HG02870 (cell line): ENCODE measurements around the gene SURF4.
"Not testable (repeated sequence)": the region's sequence is repeated elsewhere in the genome, so short reads cannot be mapped to it uniquely, and the experiment has no call there.

Experiments
- ATAC-seq: cut with Tn5 transposase; IDR thresholded peaks from one replicate; pipeline ENCODE4 v1.9.1; 2021; ENCODE audit warnings: mild to moderate bottlenecking, moderate library complexity; ENCODE audit not compliant: unreplicated experiment

The SURF4 gene

DNA sequence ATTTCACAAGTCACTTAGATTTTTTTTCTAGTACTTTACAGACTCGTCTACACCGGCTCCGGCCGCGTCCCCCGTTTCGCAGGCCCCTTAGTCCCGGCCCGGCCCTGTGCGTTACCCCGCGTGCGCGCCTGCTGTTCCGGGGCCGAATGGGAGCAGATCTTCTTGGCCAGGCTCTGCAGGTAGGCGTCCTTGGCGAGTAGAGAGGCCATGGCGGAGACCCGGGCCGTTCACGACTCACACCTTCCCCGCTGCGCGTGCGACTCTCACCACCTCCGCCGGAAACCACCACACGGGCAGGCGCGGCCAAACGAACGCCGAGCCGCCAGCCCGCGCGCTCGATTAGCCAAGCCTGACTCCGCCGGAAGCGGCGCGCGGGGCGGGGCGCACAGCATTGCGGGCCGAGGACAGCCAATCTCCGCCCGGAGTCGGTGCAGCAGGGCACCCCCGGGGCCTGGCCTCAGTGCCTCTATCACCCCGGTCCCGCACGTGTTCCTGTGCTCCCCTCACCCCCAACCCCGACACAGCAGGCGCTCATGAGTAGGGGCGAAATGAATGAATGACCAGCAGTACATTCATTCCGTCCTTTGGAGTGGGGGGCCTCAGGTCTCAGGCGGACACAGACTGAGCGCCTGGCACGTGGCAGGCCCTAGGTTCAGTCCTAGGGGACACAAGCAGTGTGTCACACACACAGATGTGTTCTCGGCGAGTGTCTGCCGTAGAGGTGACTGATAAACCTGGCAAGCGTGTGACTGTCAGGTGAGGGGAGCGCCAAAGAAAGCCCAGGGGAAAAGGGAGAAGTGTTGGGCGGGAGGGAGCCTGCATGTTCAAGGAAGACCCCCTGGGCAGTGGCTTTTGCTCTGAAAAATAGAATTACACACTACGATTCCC lies 39.7 kb downstream of the SURF4 start, which contains the start of gene SURF6:
SURF6 (minus strand) TSS at position 265 of the 888 bp plus-strand sequence; CDS start at position 209, 56 bp downstream.
- peak; percentile 64 for ATAC-seq

DNA sequence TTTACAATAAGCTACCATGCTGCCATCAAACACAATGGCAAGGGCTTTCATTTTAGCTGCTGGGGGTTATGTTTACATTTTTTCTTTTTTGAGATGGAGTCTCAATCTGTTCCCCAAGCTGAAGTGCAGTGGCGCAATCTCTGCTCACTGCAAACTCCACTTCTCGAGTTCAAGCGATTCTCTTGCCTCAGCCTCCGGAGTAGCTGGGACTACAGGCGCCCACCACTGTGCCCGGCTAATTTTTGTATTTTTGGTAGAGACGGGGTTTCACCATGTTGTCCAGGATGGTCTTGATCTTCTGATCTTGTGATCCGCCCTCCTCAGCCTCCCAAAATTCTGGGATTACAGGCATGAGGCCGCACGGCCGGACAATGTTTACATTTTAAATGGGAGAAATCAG lies 41.0 kb downstream of the SURF4 start:
- ATAC-seq = not testable (repeated sequence)

DNA sequence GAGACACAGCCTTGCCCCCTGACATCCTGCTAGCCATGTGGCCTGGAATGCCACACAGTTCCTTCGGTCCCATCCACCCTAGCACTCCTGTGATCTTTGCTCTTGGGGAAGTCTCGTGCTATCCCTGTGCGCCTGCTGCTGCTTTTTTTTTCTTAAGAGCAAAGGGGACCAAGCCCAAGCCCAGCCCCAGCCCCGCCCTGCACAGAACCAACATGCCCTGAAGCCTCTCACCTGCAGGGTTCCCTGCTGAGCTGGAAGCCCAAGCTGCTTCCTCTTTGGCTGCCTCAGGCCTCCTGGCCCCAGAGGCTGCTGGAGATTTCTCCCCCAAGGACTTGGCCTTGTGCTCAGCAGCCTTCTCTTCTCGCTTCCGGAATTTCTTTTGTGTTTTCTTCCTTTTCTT lies 41.7 kb downstream of the SURF4 start:
- ATAC-seq = no peak

DNA sequence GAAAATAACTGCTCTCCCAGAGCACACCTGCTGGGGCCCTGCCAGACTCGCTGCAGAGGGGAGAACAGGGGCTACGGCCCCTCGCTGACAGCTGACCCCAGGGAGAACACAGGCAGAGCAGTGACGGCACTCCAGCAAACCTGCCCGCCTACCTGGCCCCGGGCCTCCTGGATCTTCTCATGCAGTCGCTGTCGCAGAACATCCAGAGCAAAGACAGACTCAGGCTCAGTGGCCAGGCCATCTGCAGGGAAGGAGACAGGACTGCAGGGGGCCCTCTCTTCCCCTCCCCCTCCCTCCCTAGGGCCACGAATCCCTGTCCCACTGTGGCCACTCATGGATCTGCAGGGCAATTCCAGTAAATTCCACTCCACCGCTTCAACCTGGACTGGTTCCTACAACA lies 42.3 kb downstream of the SURF4 start:
- ATAC-seq = no peak

DNA sequence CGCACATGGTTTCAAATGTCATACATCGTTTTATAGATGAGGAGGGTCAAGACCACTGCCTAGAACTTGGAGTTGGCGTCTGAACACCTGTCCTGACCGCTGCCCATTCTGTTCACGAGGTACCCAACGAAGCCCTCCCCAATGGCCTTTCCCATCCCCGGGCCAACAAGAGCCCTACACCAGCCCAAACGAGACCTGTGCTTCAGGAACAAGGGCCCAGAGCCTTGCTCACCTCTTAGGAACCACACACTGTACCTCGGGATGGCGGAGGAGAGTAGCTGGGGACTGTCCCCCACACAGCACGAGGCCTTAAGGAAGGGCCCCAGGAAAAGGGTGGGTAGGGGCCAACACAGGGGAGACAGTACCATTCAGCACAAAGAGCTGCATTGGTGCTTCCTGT lies 42.8 kb downstream of the SURF4 start:
- no peak for ATAC-seq

DNA sequence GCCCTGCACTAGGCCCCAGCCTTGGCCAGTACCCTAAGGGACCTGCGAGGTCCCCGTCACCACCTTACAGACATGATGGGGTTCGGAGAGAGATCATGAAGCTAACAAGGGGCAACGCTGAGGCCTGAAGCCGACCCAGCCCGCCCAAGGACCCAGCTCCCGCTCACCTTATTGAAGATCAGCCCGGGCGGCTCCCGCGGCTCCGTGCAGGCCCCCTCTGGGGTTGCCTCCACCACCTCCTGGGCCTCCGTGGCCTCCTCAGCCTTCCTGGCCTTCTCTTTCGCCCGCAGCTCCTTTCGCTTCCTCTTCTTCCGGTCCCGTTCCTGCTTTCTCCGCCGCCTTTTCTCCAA lies 43.5 kb downstream of the SURF4 start:
- no peak for ATAC-seq

DNA sequence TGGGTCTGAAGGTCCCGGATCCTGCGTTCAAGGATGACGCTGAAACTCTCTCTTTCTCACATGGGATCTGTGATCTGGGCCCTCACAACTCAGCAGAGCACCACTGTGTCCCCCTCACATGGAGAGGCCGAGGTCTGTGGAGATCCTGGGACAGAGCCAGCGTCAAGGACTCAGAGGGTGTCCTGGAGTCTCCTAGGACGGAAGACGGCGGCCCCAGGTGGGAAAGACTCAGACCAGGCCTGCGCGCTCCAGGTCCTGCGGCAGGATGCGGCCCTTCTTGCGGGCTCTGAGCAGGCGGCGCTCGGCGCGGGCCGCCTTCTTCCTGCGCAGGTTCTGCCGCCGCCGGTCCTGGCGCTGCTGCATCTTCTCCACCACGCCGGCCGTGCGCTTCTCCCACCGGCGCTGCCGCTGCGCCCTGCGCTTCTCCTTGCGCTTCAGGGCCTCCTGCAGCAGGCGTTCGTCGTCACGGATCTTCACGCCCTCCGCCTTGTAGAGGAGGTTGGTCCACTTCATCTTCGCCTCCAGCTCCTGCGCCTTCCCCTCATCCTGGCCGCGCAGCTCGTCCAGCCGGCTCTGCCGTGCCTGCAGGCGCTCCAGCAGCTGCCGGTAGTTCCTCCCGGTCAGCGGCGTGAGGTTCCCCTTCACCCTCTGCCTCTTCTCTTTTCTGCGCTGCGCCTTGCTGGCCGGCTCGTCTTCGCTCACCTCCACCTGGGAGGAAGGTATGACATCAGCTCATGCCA lies 44.0 kb downstream of the SURF4 start:
- ATAC-seq = no peak

DNA sequence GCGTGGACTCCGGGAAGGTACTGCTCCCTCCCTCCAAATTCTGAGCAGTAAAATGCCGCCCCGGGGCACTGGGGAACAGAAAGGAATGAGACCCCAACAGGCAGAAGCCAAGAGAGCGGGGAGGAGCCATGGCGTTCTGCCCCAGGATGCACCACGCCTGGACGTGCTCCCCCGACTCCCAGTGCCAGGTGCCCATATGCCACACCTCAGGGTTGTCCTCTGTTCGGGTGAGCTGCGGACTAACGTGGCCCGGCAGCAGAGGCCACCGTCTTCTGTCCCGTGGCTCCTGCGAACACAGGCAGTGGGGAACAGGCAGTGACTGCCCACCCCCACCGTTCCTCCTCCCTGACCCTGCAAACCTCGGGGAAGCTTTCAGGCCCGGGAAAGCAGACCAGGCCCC lies 44.6 kb downstream of the SURF4 start:
- ATAC-seq = no peak

DNA sequence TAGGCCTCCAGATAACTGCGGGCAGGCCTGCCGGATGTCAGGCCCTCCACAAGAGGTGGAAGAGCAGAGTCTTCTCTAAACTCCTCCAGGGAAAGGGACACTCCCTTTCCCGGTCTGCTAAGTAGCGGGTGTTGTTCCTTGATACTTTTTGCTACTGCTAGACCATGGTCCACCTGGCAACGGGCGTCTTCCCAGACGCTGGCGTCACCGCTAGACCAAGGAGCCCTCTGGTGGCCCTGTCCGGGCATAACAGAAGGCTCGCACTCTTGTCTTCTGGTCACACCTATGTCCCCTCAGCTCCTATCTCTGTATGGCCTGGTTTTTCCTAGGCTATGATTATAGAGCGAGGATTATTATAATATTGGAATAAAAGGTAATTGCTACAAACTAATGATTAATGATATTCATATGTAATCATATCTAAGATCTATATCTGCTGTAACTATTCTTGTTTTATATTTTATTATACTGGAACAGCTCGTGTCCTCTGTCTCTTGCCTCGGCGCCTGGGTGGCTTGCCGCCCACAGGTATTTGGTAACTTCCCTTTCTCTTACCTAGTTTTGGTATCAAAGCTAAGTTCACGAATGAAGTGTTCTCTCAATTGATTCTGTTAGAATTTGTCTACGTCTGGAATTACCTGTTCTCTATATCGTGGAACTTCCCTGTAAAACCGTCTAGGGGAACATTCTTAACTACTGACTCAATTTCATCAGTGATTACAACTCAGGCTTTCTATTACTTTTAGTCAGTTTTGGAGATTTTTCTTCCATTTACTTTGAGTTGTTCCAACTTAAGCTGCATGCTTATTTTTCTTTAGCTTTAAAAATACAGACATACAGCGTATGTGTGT lies 46.3 kb downstream of the SURF4 start:
- not testable (repeated sequence) for ATAC-seq

DNA sequence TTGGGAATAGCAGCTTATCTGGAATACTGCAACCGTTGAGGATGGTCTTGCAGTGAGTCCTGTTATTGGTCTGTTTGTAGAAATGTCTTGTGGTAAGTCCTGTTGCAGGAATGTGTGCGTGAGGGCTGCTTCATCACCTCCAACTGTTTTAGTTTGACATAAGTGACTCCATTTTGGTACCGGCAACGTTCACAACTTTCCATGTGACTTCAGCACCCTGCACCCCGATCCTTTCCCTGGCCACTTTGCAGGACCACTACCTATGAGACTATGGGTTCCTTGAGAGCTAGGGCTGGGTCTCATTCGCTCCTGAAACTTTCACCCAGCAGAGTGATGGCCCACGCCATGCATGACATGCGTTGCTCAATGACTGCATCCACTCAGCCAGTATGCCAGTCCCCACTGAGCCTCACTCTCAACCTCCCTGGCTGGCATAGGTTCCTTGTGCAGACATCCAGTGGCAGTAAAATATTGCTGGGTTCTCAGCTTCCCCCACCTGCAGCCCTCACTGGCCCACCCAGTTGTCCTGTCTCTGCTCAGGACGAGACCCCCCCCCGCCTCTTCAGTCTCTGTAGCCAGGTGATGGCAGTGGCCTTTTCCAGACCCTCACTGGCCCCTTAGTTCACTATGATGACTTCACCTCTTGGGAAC lies 47.9 kb downstream of the SURF4 start:
- no peak for ATAC-seq

DNA sequence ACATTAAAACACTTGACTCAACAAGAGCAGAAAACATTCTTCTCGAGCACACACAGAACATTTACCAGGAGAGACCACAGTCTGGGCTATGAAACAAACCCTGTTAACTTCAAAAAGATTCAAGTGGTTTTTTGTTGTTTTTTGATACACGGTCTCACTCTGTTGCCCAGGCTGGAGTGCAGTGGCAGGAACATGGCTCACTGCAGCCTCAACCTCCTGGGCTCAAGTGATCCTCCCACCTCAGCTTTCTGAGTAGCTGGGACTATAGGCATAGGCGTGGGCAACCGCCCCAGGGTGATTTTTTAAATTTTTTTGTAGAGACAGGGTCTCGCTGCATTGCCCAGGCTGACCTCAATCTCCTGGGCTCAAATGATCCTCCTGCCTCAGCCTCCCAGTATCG lies 48.8 kb downstream of the SURF4 start:
- ATAC-seq = not testable (repeated sequence)

DNA sequence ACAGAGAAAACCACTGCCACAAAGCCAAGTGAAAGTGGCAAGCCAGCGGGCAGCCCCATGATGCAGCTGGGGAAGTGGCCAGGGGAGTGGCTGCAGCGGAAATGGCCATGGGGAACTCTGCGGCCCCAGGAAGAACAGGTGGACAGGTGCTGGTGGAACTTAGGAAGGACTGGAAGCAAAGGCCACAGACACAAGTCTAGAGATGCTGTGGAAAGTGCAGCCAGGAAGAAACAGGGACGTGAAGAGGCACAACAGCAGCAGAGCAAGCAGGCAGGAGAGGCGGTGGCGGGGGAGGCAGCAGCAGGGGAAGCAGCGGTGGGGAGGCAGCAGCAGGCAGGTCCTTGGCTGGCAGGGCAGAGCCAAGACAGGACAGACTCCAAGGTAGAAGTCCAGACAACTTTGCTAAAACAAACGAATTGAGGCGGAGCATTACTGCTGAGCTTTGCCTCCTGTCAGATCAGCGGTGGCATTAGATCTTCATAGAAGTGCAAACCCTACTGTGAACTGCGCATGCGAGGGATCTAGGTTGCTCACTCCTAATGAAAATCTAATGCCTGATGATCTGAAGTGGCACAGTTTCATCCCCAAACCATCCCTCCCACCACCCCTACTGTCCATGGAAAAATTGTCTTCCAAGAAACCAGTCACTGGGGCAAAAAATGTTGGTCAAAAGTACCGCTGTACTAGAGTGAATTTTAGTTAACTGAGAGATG lies 51.7 kb downstream of the SURF4 start:
- ATAC-seq = no peak

DNA sequence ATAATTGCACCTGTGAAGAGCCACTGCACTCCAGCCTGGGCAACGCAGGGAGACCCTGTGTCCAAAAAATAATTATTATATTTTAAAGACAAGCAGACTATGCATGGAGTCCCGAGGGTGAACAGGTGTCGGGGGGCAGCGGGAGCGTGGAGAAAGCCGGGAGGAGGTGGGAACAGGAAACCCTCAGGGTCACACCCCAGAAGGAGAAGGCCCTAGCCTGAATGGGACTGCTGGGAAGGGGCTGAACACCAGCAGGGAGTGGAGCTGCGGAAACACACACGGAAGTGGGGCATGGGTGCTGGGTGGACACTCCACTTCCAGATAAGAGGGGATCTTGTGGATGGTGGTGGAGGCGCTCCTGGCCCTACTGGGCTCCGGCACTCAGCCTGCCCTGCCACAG lies 52.6 kb downstream of the SURF4 start:
- ATAC-seq = no peak

DNA sequence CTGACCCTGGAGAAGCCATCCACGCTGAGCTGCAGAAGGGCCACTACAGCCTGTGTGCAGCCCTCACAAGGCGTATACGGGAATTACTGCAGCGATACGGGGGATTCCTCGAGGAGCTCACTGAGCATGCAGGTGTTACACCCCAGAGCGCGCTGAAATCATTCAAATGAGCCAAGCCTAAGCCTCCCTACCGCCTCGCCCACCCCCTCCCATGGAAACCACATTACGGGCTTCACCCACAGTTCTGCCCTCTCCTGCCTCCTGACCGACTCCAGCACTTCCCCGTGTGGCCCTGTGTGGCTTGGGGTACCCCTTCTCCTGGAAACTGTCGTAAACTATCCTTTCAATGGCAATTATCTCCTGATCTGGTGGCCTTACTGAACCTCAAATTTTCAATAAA lies 53.2 kb downstream of the SURF4 start:
- no peak for ATAC-seq

DNA sequence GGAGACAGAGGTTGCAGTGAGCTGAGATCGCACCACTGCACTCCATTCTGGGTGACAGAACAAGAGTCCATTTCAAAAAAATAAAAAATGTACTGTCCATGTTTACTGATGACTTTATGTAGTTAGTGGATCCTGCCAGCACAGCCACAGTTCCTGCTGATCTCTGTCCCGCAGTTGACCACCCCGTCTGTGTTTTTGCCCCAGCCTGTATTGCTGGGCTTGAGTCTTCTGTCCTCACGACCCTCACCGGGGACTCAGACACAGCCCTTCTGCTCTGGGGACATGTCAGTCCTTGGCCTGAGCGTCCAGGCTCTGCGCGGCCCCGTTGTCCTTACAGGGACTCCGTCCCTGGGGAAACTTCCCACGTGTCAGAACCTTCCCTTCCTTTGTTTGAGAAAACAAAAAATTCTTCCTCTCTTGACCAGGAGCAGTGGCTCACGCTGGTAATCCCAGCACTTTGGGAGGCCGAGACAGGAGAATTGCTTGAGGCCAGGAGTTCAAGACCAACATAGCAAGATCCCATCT lies 54.4 kb downstream of the SURF4 start:
- ATAC-seq = no peak

DNA sequence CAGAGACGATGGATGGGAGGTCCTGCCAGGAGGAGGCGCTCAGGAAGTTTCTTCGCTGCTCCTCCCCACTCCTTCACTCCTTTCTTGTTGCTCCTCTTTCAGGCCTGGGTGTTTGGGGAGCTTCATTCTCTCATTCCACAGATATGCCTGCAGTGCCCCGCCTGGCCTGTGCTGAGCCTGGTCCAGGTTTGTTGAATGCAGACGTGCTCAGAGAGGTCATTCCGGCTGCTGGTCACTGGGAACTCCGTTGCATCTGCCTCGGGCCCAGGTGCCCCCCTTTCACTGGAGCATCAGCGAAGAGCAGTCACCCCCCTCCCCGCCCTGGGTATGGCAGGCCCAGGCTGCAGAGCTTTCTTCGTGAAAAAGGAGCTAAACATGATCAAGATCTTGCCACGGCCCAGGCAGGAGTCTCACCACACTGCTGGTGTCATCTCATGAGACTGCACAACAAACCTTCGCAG lies 55.4 kb downstream of the SURF4 start:
- no peak for ATAC-seq

DNA sequence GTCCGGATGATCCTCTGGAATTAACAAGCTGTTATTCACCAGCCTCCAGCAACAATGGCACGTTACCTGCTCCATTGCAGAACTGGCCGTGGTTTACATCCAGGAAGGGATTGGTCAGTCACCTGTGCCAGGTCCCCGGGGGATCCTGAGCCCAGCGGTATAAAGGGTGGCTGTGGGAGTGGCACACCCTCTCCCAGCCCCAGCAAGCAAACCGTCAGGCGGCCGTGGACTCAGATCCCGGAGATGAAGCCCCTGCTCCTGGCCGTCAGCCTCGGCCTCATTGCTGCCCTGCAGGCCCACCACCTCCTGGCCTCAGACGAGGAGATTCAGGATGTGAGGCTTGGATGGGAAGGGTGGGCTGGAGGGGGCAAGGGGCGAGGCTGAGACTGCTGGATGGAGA lies 58.3 kb downstream of the SURF4 start:
- ATAC-seq = not testable (repeated sequence)

DNA sequence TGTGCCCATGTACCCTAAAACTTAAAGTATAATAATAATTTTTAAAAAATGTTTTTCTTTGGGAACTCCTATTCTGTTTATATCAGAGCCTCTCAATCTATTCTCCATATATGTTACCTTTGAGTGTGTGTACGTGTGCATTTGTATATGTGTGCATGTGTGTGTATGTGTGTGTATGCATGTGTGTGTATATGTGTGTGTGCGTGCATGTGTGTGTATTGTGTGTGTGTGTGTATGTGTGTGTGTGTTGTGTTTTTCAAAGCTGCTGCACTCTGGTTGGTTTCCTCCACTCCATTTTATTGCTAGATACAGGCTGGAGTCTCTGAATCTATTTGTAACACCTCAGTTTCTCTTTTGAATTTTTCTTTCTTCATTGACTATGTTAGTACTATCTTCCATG lies 59.9 kb downstream of the SURF4 start:
- no peak for ATAC-seq
